Loucy (cell line): Measurements from ENCODE around the gene C13orf46.
"Not testable (repeated sequence)": the region's sequence is repeated elsewhere in the genome, so short reads cannot be mapped to it uniquely, and the experiment has no call there.

Experiments used
- H2AFZ ChIP-seq: fragments of 200-600 bp; sonication (generic); 2 replicates; pipeline ENCODE4 v1.6.0; 2016; ENCODE audit warnings: antibody characterized with exemption, mild to moderate bottlenecking, low read length, moderate library complexity
- H3F3A ChIP-seq: fragments of 200-600 bp; 2 replicates; pipeline ENCODE4 v1.6.0; 2016; ENCODE audit warnings: antibody characterized with exemption, low read depth, mild to moderate bottlenecking
- H3K27me3 ChIP-seq: fragments of 200-600 bp; sonication (generic); 2 replicates; pipeline ENCODE4 v1.6.1; 2014; ENCODE audit warnings: low read length, mild to moderate bottlenecking; ENCODE audit not compliant: insufficient read depth, poor library complexity, severe bottlenecking
- H3K36me3 ChIP-seq: fragments of 200-600 bp; sonication (generic); 2 replicates; pipeline ENCODE4 v1.6.1; 2016; ENCODE audit warnings: low read length; ENCODE audit not compliant: insufficient read depth
- H3K4me1 ChIP-seq: fragments of 200-600 bp; sonication (generic); 2 replicates; pipeline ENCODE4 v1.5.1; 2014; ENCODE audit warnings: low read length, mild to moderate bottlenecking; ENCODE audit not compliant: insufficient read depth, poor library complexity, severe bottlenecking
- H3K4me2 ChIP-seq: fragments of 200-600 bp; sonication (generic); 2 replicates; pipeline ENCODE4 v1.6.0; 2014; ENCODE audit warnings: antibody characterized with exemption, low read length, low read depth, mild to moderate bottlenecking; ENCODE audit not compliant: poor library complexity, severe bottlenecking
- H3K4me3 ChIP-seq: fragments of 200-600 bp; sonication (generic); 2 replicates; pipeline ENCODE4 v1.5.1; 2014; ENCODE audit warnings: low read length, mild to moderate bottlenecking, mixed read lengths; ENCODE audit not compliant: poor library complexity, severe bottlenecking
- H3K79me2 ChIP-seq: fragments of 200-600 bp; sonication (generic); 2 replicates; pipeline ENCODE4 v1.6.1; 2014; ENCODE audit warnings: low read length; ENCODE audit not compliant: insufficient read depth
- H3K9ac ChIP-seq: fragments of 200-600 bp; sonication (generic); 2 replicates; pipeline ENCODE4 v1.6.0; 2014; ENCODE audit warnings: mild to moderate bottlenecking, low read depth, low read length, moderate library complexity; ENCODE audit not compliant: poor library complexity, severe bottlenecking
- H3K9me2 ChIP-seq: fragments of 200-600 bp; sonication (generic); replicated peaks from 2 replicates; pipeline ENCODE4 v1.6.1; 2016; ENCODE audit warnings: low read depth, low read length, mixed read lengths
- H3K9me3 ChIP-seq: fragments of 200-600 bp; sonication (generic); 2 replicates; pipeline ENCODE4 v1.6.1; 2014; ENCODE audit warnings: mild to moderate bottlenecking, antibody characterized with exemption, low read length, low read depth; ENCODE audit not compliant: insufficient read depth
- H4K20me1 ChIP-seq: fragments of 200-600 bp; sonication (generic); 2 replicates; pipeline ENCODE4 v1.6.0; 2014; ENCODE audit warnings: antibody characterized with exemption, low read length, mild to moderate bottlenecking; ENCODE audit not compliant: insufficient read depth, poor library complexity, severe bottlenecking
- EZH2phosphoT487 ChIP-seq: fragments of 200-600 bp; IDR thresholded peaks from 2 replicates; pipeline ENCODE4 v1.6.1; 2018; ENCODE audit warnings: antibody characterized with exemption, mild to moderate bottlenecking, moderate library complexity, borderline replicate concordance
- TF ChIP-seq, protein P1 (sequence below): fragments of 200-600 bp; sonication (generic); conservative IDR thresholded peaks from 2 replicates; pipeline ENCODE4 v1.5.1; 2014; ENCODE audit warnings: mild to moderate bottlenecking, antibody characterized with exemption, low read length

Gene C13orf46

GRCh38 chr13:113991191-113991669 is 17.4 kb upstream of the C13orf46 start:
- Histone ChIP-seq H3K9me3 (no peaks in the 10 kb centered on the region), H3K9ac (no peak overlapping the region), H3K4me3 (no peak overlapping the region), H3K79me2 (no peaks in the 10 kb centered on the region), H4K20me1 (no peaks in the 10 kb centered on the region), H3K4me1 (no peaks in the 10 kb centered on the region), H3K9me2 (no peaks in the 10 kb centered on the region), H3K4me2 (no peak overlapping the region), H3F3A (no peaks in the 10 kb centered on the region), H3K27me3 (no peaks in the 10 kb centered on the region), H2AFZ (no peak overlapping the region), H3K36me3 (peaks cover 27% of the 10 kb centered on the region; the same call in 1 of the 2 replicates)
- no peak for TF ChIP-seq EZH2phosphoT487
- TF ChIP-seq, protein P1, sequence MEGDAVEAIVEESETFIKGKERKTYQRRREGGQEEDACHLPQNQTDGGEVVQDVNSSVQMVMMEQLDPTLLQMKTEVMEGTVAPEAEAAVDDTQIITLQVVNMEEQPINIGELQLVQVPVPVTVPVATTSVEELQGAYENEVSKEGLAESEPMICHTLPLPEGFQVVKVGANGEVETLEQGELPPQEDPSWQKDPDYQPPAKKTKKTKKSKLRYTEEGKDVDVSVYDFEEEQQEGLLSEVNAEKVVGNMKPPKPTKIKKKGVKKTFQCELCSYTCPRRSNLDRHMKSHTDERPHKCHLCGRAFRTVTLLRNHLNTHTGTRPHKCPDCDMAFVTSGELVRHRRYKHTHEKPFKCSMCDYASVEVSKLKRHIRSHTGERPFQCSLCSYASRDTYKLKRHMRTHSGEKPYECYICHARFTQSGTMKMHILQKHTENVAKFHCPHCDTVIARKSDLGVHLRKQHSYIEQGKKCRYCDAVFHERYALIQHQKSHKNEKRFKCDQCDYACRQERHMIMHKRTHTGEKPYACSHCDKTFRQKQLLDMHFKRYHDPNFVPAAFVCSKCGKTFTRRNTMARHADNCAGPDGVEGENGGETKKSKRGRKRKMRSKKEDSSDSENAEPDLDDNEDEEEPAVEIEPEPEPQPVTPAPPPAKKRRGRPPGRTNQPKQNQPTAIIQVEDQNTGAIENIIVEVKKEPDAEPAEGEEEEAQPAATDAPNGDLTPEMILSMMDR = no peak

DNA sequence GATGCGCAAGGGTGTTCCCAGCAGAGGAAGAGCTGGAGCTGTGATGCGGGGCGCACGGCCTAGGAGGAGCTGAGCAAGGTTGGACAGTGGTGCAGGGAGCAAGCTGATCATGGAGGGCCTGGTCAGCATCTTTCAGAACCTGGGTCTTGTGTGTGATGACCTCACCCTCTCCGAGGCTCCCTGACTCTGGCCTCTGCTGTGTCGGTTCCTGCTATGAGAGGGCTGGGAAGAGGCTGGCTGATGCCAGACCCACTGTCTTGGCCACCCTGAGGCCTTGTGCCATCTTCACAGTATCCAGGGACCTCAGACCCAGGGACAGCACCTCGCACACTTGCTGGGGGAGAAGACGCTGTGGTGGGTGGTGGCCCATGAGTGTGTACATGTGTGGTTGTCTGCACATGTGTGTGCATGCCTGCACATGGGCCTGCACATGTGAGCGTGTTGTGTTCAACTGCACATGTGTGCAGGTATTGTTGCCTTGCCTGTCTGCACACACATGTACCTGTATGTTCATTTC is 16.5 kb upstream of the C13orf46 start:
- H3F3A ChIP-seq = no peaks in the 10 kb centered on the region
- H3K4me1 ChIP-seq = no peaks in the 10 kb centered on the region
- H3K79me2 ChIP-seq = no peaks in the 10 kb centered on the region
- H4K20me1 ChIP-seq = no peaks in the 10 kb centered on the region
- TF ChIP-seq, protein P1 = no peak
- no peak for TF ChIP-seq EZH2phosphoT487
- no peak overlapping the region for H2AFZ ChIP-seq
- no peak overlapping the region for H3K4me2 ChIP-seq
- no peaks in the 10 kb centered on the region for H3K9me3 ChIP-seq
- peaks cover 24% of the 10 kb centered on the region; the same call in 1 of the 2 replicates for H3K36me3 ChIP-seq
- H3K9me2 ChIP-seq = no peaks in the 10 kb centered on the region
- no peak overlapping the region for H3K4me3 ChIP-seq
- no peak overlapping the region for H3K9ac ChIP-seq
- H3K27me3 ChIP-seq = no peaks in the 10 kb centered on the region

DNA sequence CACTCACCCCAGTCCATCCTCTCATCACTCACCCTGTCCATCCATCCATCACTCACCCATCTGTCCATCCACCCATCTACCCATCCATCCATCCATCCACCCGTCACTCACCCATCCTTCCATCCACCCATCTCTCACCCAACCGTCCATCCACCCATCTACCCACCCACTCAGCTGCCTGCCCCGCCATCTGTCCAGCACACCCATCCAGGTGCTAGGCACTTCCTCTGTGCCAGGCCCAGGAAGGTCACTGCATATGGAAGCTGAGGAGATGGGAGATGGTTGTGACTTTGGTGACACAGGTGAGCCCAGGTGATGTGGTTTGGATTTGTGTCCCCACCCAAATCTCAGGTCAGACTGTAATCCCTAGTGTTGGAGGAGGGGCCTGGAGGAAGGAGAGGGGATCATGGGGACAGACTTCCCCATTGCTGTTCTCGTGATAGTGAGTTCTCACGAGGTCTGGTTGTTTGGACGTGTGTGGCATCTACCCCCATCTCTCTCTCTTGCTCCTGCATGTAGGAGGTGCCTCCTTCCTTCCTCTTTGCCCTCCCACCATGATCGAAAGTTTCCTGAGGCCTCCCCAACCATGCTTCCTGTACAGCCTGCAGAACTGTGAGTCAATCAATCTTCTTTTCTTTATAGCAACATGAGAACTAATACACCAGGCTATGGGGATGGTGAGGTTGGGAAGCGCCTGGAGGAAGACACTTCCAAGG is 15.9 kb upstream of the C13orf46 start:
- Histone ChIP-seq H3K27me3 (no peaks in the 10 kb centered on the region), H3K9me2 (no peaks in the 10 kb centered on the region), H3K36me3 (peaks cover 24% of the 10 kb centered on the region; the same call in 1 of the 2 replicates), H3K79me2 (no peaks in the 10 kb centered on the region), H3K9me3 (no peaks in the 10 kb centered on the region), H3K9ac (no peak overlapping the region), H3K4me1 (no peaks in the 10 kb centered on the region), H4K20me1 (no peaks in the 10 kb centered on the region), H2AFZ (no peak overlapping the region), H3K4me2 (no peak overlapping the region), H3F3A (no peaks in the 10 kb centered on the region), H3K4me3 (no peak overlapping the region)
- no peak for TF ChIP-seq EZH2phosphoT487
- TF ChIP-seq, protein P1 = no peak

GRCh38 chr13:113988859-113989258 is 15.0 kb upstream of the C13orf46 start:
- not testable (repeated sequence) for H3K4me3 ChIP-seq, H3K9me2 ChIP-seq, H3K4me1 ChIP-seq, H3K79me2 ChIP-seq, H3K9ac ChIP-seq, H3F3A ChIP-seq, H3K27me3 ChIP-seq, H4K20me1 ChIP-seq, H3K4me2 ChIP-seq, H3K9me3 ChIP-seq, H2AFZ ChIP-seq
- peaks cover 24% of the 10 kb centered on the region; the same call in 1 of the 2 replicates for H3K36me3 ChIP-seq
